ENCODE results near the gene LRRFIP2.

DNA sequence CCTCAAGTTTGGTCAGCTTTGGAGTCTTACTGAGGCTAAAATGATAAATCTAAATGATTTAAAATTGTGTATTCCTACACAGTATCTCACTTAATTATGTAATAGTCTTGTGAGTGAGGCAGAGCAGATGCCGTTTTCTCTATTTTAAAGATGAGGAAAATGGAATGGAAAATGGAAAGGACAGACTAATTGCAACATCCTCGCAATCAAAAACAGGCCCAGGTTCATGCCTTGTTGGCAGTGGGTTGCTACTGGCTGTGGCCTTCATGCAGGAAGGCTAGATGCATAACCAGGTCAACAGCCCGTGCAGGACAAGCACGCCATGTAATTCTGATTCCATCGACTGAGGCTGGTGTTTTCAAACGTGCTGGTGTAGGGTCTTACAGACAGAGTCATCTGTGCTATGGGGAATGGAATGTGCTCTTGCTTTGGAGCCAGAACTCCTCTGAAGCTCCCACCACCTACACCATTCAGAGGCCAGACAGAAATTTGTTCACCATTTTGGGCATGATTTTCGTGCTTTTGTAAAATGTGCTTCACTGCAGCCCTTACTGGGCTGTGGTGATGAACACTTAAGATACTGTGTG is 143.2 kb downstream of the LRRFIP2 start:
- TF ChIP-seq, protein P1, sequence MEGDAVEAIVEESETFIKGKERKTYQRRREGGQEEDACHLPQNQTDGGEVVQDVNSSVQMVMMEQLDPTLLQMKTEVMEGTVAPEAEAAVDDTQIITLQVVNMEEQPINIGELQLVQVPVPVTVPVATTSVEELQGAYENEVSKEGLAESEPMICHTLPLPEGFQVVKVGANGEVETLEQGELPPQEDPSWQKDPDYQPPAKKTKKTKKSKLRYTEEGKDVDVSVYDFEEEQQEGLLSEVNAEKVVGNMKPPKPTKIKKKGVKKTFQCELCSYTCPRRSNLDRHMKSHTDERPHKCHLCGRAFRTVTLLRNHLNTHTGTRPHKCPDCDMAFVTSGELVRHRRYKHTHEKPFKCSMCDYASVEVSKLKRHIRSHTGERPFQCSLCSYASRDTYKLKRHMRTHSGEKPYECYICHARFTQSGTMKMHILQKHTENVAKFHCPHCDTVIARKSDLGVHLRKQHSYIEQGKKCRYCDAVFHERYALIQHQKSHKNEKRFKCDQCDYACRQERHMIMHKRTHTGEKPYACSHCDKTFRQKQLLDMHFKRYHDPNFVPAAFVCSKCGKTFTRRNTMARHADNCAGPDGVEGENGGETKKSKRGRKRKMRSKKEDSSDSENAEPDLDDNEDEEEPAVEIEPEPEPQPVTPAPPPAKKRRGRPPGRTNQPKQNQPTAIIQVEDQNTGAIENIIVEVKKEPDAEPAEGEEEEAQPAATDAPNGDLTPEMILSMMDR (IDR thresholded peaks at IDR 0.05) = no peak
- TF ChIP-seq POLR2A (IDR thresholded peaks at IDR 0.05) = no peak

Measured in heart left ventricle (tissue), 13 donors.